NCI-H748 (cell line): Measurements from ENCODE around the gene EBI3.
"Not testable (repeated sequence)": the region's sequence is repeated elsewhere in the genome, so short reads cannot be mapped to it uniquely, and the experiment has no call there.

Source experiments
- DNase-seq: peaks from one replicate; lab custom pipeline; 2025; ENCODE audit not compliant: unreplicated experiment; lab: John Stamatoyannopoulos, UW

EBI3 gene

DNA sequence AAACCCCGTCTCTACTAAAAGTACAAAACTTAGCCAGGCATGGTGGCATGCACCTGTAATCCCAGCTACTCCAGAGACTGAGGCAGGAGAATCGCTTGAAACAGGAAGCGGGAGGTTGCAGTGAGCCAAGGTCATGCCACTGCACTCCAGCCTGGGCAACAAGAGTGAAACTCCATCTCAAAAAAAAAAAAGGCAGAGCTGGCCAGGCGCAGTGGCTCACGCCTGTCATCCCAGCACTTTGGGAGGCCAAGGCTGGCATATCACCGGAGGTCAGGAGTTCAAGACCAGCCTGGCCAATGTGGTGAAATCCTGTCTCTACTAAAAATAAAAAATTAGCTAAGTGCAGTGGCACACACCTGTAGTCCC is 45.0 kb downstream of the EBI3 start:
- DNase-seq = not testable (repeated sequence)

DNA sequence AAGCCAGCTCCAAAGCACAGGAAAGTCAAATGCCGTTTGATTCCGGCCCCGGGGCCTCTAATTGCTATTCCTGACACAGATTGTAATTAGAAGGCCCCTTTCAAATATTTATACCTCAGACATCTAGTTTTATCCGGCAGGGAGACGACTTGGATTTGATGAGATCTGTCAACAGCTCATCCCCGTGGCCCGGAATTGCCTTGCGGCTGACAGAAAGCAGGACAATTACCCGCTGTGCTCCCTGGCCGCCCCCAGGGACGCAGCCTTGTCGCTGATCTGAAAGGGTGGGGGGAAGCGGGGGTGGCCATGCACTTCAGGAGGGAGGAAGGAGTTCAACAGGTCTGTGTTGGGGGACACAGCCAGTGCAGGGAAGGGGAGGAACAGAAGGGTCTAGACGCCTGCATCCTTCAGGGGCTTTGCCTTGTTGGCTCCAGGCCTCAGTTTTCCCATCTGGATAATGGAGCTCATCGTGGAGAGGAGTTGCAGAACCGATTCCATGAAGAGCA is 47.9 kb downstream of the EBI3 start:
- DNase-seq = peak; percentile 4

DNA sequence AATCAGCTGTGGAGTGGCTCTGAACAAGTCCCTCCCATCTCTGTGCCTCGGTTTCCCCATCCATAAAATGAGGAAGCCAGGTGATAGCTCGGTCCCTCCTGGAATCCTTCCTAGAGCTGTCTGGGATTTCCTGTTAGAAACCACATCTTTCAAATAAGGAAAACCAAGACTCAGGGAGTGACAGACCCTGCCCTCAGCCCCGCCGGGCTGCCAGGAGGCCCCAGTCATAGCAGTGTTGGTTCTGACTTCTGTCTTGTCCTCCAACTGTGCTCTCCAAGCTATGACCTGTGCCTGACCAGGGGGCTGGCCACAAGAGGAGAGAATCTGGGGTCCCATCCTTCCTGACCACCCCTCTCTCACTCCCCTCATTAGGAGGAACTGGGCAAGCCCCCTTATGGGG is 48.7 kb downstream of the EBI3 start:
- no peak for DNase-seq

DNA sequence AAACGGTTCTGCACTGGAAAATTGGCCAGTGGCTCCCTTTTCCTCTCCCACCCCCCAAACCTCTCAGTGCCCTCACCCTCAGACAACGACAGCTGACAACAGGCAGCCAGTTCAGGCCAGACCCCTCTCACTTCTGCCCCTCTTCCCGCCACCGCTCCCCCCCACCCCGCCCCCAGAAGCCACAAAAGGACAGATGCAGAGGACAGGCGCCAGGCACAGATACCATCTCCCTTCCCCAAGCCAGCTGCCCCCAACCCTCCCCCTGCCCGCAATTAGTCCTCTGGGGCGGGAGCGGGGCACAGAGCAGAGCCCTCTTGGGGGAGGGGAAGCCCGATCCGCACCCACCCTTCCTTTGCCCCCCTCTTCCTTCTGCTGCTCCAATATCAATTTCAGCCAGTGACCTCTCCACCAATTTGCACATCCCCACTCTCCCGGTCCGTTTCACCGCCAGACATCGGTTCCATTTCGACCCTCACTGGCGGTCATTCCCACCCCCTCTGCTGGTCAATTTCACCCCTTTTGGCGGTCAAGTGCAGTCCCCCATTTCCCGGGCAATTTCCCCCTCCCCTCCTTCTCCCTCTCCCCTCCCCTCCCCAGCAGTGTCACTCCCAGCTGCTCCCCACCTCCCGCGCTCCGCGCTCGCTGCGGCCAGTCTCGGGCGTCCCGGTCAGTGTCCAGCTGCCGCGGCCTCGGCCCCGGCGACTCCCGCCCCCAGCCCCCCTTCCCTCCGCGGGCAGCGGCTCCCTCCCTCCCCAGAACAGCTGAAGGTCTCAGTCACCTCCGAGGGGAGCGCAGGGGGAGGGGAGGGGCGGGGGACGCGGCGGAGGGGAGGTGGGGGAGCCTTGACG is 49.3 kb downstream of the EBI3 start, which contains the start of gene SHD:
Gene SHD (plus strand): TSS at position 848 of the 848 bp plus-strand sequence. CDS start 798 bp downstream, outside the sequence.
- peak; percentile 34 for DNase-seq

DNA sequence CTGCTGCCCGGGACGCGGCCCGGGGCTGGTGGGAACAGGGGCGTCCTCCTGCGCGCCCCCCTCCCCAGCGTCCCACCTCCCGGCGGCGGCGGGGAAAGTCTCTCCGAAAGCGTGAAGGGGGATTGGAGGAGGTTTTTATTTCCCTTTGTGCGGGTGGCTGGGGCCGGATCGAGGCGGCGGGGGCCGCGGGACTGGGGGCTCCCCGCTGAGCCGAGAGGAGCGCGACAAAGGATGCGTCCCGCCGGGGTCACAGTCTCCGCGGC is 49.9 kb downstream of the EBI3 start:
- DNase-seq = no peak

DNA sequence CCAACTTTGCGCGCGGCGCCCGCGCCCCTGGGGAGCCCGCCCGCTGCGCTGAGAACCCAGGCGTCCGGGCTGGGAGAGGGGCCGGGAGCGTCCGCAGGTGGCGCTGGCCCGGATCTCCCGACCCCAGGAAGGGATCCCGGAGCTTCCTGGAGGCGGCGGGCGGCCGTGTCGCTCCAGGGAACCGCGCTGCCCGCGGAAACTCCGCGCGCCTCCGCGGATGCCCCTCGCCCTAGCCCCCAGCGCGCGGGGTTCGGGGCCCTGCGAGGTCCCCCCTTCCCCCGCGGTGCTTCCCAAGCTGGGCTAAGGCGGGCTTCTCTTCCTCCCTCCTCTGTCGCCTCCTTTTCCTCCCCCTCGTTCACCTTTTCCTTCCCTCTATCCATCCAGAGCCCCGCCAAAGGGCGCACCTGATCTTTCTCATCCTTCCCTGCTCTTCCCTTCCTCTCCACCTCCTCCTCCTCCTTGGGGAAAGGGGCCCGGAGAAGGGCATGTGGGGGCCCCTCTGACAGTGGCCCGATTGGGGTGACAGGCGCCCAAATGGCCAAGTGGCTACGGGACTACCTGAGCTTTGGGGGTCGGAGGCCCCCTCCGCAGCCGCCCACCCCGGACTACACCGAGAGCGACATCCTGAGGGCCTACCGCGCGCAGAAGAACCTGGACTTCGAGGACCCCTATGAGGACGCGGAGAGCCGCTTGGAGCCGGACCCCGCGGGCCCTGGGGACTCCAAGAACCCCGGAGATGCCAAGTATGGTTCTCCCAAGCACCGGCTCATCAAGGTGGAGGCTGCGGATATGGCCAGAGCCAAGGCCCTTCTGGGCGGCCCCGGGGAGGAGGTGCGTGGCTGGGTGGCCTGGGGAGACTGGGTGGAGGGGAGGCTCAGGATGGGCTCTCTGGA is 50.5 kb downstream of the EBI3 start:
- peak; percentile 34 for DNase-seq

DNA sequence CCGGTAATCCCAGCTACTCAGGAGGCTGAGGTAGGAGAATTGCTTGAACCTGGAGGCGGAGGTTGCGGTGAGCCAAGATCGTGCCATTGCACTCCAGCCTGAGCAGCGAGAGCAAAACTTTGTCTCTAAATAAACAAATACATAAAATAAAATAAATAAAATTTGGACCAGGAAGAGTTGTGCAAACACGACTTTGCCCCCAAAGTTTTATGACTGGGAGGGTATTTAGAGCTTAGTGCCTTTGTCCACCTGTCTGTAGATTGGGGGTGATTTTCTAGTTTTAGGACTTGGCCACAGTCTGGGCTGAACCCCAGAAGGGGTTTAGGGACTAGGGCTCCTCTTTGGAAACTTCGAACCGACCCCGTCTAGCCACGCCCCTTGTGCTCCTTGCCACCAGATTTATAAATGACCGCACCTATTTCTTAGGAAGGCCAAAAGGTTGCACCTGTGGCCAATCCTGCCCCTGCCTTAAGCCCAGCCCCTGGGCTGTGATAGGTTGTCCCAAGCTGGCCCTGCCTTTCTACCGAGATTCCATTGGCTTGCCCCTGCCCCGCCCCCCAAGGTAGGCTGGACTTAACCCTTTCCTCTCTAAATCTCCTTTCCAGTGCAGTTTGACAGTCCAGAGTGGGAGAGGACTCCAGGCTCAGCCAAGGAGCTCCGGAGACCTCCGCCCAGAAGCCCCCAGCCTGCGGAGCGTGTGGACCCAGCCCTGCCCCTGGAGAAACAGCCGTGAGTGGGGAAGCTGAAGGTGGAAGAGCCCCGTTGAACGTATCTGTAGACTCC is 55.0 kb downstream of the EBI3 start:
- peak; percentile 55 for DNase-seq

DNA sequence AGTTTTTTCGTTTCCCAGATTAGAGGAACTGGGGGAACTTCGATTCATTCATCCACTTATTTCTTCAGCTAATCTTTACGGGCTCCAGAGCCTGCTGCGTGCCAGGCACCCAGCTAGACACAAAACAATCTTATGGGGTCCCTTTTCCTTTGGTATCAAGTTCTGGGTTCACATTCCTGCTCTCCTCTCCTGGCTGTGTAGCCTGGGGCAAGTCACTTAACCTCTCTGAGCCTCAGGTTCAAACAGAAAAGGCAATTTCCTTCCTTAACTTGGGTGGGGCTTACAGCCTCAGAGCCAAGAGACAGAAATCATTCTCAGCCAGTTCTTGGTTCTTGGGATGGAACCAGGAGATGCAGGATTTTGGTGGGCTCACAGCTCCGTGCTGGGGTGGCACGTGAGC is 55.7 kb downstream of the EBI3 start:
- no peak for DNase-seq

DNA sequence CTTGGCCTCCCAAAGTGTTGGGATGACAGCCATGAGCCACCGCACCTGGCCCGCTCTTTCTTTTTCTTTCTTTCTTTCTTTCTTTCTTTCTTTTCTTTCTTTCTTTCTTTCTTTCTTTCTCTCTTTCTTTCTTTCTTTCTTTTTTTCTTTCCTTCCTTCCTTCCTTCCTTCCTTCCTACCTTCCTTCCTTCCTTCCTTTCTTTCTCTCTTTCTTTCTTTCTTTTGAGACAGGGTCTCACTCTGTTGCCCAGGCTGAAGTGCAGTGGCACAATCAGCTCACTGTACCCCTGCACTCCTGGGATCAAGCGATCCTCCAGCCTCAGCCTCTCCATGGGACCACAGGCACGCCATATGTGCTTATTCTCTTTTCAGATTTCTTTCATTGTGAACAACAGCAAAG is 56.8 kb downstream of the EBI3 start:
- not testable (repeated sequence) for DNase-seq
